NB4 (cell line): ENCODE results near the gene SCOC.

Experiments
- POLR2A ChIP-seq: IDR thresholded peaks from 2 replicates; pipeline ENCODE4 v1.6.1; 2011; ENCODE audit warnings: mild to moderate bottlenecking; ENCODE audit not compliant: insufficient read length; ENCODE audit errors: extremely low read depth
- TF ChIP-seq, protein P1 (sequence below): IDR thresholded peaks from one replicate; pipeline ENCODE4 v1.5.1; 2012; ENCODE audit warnings: low read depth, low read length

DNA sequence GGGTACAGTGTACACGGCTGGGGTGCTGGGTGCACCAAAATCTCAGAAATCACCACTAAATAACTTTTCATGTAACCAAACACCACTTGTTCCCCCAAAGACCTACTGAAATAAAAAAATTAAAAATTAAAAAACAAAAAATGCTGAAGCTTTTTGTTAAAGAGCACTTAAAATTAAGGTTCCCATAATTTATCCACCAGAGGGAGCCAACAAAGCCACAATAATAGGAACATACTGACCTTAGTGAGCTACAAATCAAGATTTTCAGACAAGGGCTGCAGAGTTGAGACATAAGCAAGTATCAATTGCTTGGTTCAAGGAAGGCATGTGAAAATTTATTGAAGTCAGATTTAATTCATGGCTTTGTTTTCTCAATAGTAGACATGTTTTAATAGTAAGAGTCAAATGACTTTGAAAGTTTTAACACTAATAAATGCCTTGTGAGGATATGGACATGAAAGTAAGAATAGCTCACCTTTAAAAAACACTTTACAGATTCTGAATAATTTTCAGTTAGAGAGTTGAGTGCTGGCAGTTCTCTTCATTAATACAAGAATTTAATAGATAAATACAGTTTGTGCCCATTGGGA lies 43.0 kb upstream of the SCOC start:
- TF ChIP-seq, protein P1, sequence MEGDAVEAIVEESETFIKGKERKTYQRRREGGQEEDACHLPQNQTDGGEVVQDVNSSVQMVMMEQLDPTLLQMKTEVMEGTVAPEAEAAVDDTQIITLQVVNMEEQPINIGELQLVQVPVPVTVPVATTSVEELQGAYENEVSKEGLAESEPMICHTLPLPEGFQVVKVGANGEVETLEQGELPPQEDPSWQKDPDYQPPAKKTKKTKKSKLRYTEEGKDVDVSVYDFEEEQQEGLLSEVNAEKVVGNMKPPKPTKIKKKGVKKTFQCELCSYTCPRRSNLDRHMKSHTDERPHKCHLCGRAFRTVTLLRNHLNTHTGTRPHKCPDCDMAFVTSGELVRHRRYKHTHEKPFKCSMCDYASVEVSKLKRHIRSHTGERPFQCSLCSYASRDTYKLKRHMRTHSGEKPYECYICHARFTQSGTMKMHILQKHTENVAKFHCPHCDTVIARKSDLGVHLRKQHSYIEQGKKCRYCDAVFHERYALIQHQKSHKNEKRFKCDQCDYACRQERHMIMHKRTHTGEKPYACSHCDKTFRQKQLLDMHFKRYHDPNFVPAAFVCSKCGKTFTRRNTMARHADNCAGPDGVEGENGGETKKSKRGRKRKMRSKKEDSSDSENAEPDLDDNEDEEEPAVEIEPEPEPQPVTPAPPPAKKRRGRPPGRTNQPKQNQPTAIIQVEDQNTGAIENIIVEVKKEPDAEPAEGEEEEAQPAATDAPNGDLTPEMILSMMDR = peak; percentile 24
- TF ChIP-seq POLR2A = no peak
